ENCODE results near the gene CTU1. TPM values are rescaled to one million over a fixed set of nuclear protein-coding genes. Genes with fewer than 3 reads are reported as not detected.
"Not testable (repeated sequence)": the region's sequence is repeated elsewhere in the genome, so short reads cannot be mapped to it uniquely, and the experiment has no call there.

Gene CTU1
- total RNA-seq: 10 to 100 TPM; 11.5 to 12.1 TPM

- ChIA-PET POLR2A (no interaction called here), CTCF (no interaction called here)
These were observed at the start of gene CTU1 for GRCh38 chr19:51108066-51108804. Gene CTU1, minus strand, starts transcription at chr19:51108409. Its CDS starts 3,840 bp downstream, at chr19:51104569.

- CTCF ChIA-PET: interaction anchor here (2.7 to 5.3 kb wide), 2 partner anchors 102 to 283 kb away, joined by 5 to 36 read pairs; no protein-coding TSS in a partner anchor
- POLR2A ChIA-PET: no interaction called here
These were observed 49.1 kb upstream of the CTU1 start for GRCh38 chr19:51157265-51157664.

GRCh38 chr19:51156710-51157109, 48.5 kb upstream of the CTU1 start:
- CTCF ChIA-PET: interaction anchor here (2.7 to 5.3 kb wide), 2 partner anchors 103 to 283 kb away, joined by 5 to 36 read pairs; no protein-coding TSS in a partner anchor
- POLR2A ChIA-PET: no interaction called here

GRCh38 chr19:51150627-51151026, 42.4 kb upstream of the CTU1 start:
- CTCF ChIA-PET: no interaction called here
- POLR2A ChIA-PET: no interaction called here

GRCh38 chr19:51148580-51148979, 40.4 kb upstream of the CTU1 start:
- CTCF ChIA-PET: interaction anchor here (1.0 kb wide), 1 partner anchor 273 kb away, joined by 3 read pairs; no protein-coding TSS in a partner anchor
- POLR2A ChIA-PET: no interaction called here

GRCh38 chr19:51147663-51148062, 39.5 kb upstream of the CTU1 start:
- CTCF ChIA-PET: no interaction called here
- POLR2A ChIA-PET: no interaction called here

GRCh38 chr19:51146751-51147150, 38.5 kb upstream of the CTU1 start:
- ChIA-PET POLR2A (no interaction called here), CTCF (no interaction called here)

GRCh38 chr19:51145916-51146493, 37.8 kb upstream of the CTU1 start:
- ChIA-PET POLR2A (no interaction called here), CTCF (no interaction called here)

GRCh38 chr19:51144482-51145045, 36.4 kb upstream of the CTU1 start:
- POLR2A ChIA-PET: no interaction called here
- CTCF ChIA-PET: no interaction called here

GRCh38 chr19:51143486-51143885, 35.3 kb upstream of the CTU1 start:
- ChIA-PET CTCF (no interaction called here), POLR2A (no interaction called here)

GRCh38 chr19:51142809-51143475, 34.7 kb upstream of the CTU1 start:
- POLR2A ChIA-PET, CTCF ChIA-PET: not testable (repeated sequence)

GRCh38 chr19:51142119-51142518, 33.9 kb upstream of the CTU1 start, which contains the start of gene SIGLEC7:
Gene SIGLEC7, plus strand, starts transcription at chr19:51142301. Its CDS starts 69 bp downstream, at chr19:51142370.
- POLR2A ChIA-PET: no interaction called here
- CTCF ChIA-PET: no interaction called here

GRCh38 chr19:51141181-51141580, 33.0 kb upstream of the CTU1 start:
- ChIA-PET POLR2A (no interaction called here), CTCF (no interaction called here)

- POLR2A ChIA-PET: no interaction called here
These were observed 32.2 kb upstream of the CTU1 start for GRCh38 chr19:51140441-51140840.

GRCh38 chr19:51139299-51140014, 31.2 kb upstream of the CTU1 start:
- ChIA-PET CTCF (no interaction called here), POLR2A (no interaction called here)

More at GRCh38 chr19:51140441-51140840, 32.2 kb upstream of the CTU1 start:
- CTCF ChIA-PET: no interaction called here

- POLR2A ChIA-PET: no interaction called here
- CTCF ChIA-PET: no interaction called here
These were observed 30.4 kb upstream of the CTU1 start for GRCh38 chr19:51138549-51138979.

GRCh38 chr19:51137792-51138425, 29.7 kb upstream of the CTU1 start:
- ChIA-PET POLR2A (no interaction called here), CTCF (interaction anchor here (1.1 kb wide), 1 partner anchor 20 kb away, joined by 3 read pairs; no protein-coding TSS in a partner anchor)

- CTCF ChIA-PET: interaction anchor here (1.1 kb wide), 1 partner anchor 21 kb away, joined by 3 read pairs; no protein-coding TSS in a partner anchor
- POLR2A ChIA-PET: no interaction called here
These were observed 28.8 kb upstream of the CTU1 start for GRCh38 chr19:51136851-51137551.
